ENCODE measurements around the gene NEURL2. TPM values are rescaled to one million over a fixed set of nuclear protein-coding genes. Genes with fewer than 3 reads are reported as not detected.
"Not testable (repeated sequence)": the region's sequence is repeated elsewhere in the genome, so short reads cannot be mapped to it uniquely, and the experiment has no call there.

The NEURL2 gene
- total RNA-seq, 6 experiments from 2014 or later = 1.5 to 2.3 (median 1.9) TPM

DNA sequence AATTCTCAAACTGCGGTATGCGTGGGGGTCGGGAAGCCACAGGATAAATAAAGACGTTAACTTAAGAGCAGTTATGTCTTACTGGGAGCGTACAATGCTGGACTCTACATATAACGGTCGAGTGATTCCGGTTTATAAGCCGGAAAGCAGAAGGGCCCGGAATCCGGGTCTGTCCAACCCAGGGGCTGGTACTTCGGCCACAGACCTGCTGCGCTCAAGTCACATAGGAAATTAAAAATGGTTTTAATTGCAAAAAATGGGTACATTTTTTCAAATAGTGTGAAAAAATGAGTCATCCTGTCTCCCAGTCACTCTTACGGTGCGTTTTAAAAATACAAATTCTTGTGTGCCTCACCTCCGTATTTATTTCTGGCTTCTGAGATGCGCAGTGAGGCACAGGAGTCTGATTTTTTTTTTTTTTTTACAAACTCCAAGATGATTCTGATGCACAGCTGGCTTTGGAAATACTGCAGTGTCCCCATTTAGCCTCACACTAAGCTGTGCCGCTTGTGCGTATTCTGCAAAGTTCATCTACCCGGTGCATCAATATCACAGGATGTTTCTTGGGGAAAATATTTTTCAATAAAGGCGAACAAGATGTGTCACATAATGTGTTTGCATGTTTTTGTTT is 44.5 kb upstream of the NEURL2 start:
- DNase-seq = no peak
- H3K4me1 Mint-ChIP-seq (ENCODE audit: low read depth) = peaks cover 32% of the 10 kb centered on the region
- H3K4me3 Mint-ChIP-seq = peak overlapping the region; percentile 91
- no peaks in the 10 kb centered on the region for H3K9me3 Mint-ChIP-seq
- H3K36me3 Mint-ChIP-seq (ENCODE audit: low read depth) = peaks cover 22% of the 10 kb centered on the region
- TF ChIP-seq, protein P1, sequence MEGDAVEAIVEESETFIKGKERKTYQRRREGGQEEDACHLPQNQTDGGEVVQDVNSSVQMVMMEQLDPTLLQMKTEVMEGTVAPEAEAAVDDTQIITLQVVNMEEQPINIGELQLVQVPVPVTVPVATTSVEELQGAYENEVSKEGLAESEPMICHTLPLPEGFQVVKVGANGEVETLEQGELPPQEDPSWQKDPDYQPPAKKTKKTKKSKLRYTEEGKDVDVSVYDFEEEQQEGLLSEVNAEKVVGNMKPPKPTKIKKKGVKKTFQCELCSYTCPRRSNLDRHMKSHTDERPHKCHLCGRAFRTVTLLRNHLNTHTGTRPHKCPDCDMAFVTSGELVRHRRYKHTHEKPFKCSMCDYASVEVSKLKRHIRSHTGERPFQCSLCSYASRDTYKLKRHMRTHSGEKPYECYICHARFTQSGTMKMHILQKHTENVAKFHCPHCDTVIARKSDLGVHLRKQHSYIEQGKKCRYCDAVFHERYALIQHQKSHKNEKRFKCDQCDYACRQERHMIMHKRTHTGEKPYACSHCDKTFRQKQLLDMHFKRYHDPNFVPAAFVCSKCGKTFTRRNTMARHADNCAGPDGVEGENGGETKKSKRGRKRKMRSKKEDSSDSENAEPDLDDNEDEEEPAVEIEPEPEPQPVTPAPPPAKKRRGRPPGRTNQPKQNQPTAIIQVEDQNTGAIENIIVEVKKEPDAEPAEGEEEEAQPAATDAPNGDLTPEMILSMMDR (IDR thresholded peaks at IDR 0.05) = no peak
- H3K27ac Mint-ChIP-seq = peak overlapping the region; percentile 91
- peaks cover 3% of the 10 kb centered on the region; the same call in 1 of the 2 replicates for H3K27me3 Mint-ChIP-seq (ENCODE audit: insufficient read depth)

DNA sequence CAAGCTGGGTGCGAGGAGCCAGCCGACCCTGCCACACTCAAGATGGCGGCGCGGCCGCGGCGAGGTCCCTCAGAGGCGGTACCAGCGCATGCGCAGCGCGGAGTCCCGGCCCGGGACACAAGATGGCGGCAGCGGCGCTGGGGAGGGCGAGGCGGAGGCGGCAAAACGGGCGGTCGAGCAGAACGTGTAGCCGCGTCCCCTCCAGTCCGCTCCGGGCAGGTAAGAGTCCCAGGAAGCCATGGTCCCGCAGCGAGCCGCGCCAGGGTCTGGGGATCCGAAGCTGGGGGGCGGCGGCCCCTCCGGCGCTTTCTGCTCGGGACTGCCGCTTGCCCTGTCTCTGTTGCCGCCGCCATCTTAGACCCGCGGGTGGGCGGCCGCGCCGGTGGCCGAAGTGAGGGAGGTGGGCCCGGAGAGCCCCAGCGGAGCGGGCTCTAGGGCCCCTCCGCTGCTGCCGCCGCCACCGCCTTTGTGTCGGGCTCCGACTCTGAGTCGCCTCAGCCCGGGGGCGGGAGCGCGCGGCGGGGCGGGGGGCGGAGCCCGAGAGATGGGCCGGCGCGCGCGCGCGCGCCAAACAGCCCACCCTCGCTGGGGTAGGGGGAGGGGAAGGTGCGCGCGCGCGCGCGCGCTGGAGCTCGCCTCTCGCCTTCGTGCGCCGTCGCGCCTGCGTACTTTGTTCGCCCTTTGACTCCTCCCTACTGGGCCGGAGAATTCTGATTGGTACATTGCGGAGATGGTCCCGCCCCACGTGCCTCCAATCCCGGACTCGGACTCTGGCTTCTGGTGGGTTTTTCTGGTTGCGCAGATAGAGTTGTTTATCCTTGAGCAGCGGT is 43.8 kb upstream of the NEURL2 start, which contains the start of gene PCIF1:
TSS of gene PCIF1 (plus strand) at position 98 of the 830 bp plus-strand sequence. CDS start 4,317 bp downstream, outside the sequence.
- TF ChIP-seq, protein P1 (IDR thresholded peaks at IDR 0.05) = peak; percentile 16; the same call in 1 of the 2 replicates
- Mint-ChIP-seq H3K27ac (peak within 1 kb of the TSS; percentile 99), H3K9me3 (no peaks in the 10 kb centered on the region)

DNA sequence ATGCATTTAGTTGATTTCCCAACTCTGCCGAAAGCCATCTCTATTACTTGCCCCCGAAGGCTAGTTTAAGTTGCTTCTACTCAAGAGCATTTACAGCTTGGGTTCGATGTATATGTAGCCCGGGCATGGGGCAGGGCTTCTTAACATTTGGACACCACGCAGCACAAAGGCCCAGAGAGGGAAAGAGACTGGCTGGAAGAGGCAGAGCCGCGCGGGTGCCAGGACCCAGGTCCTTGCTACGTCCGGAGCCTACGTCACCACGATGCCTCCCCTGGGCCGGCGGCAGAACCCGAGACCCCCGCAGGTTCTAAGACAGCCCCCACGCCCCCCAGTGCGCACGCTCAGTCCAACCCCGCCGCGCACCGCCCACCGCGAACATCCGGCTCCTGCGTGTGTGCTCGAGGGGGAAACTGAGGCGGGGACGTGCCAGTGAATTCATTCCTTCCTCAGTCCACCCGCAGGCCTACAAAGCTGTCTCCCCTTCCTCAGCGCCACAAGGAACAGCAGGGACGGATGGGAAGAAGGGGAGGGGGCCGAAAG is 43.1 kb upstream of the NEURL2 start:
- DNase-seq = no peak
- peak overlapping the region; percentile 99 for H3K4me3 Mint-ChIP-seq
- peaks cover 3% of the 10 kb centered on the region; the same call in 1 of the 2 replicates for H3K27me3 Mint-ChIP-seq (ENCODE audit: insufficient read depth)
- peaks cover 15% of the 10 kb centered on the region for H3K36me3 Mint-ChIP-seq (ENCODE audit: low read depth)
- H3K27ac Mint-ChIP-seq = peak overlapping the region; percentile 99
- H3K4me1 Mint-ChIP-seq (ENCODE audit: low read depth) = peaks cover 32% of the 10 kb centered on the region
- no peaks in the 10 kb centered on the region for H3K9me3 Mint-ChIP-seq
- TF ChIP-seq, protein P1 (IDR thresholded peaks at IDR 0.05) = no peak

More for the DNA sequence above, 43.8 kb upstream of the NEURL2 start, which contains the start of gene PCIF1:
- H3K4me1 Mint-ChIP-seq (ENCODE audit: low read depth) = peaks cover 32% of the 10 kb centered on the region
- peak; percentile 96 for DNase-seq
- H3K27me3 Mint-ChIP-seq (ENCODE audit: insufficient read depth) = peaks cover 3% of the 10 kb centered on the region; the same call in 1 of the 2 replicates
- H3K4me3 Mint-ChIP-seq = peak within 1 kb of the TSS; percentile 99
- H3K36me3 Mint-ChIP-seq (ENCODE audit: low read depth) = peaks cover 21% of the 10 kb centered on the region

DNA sequence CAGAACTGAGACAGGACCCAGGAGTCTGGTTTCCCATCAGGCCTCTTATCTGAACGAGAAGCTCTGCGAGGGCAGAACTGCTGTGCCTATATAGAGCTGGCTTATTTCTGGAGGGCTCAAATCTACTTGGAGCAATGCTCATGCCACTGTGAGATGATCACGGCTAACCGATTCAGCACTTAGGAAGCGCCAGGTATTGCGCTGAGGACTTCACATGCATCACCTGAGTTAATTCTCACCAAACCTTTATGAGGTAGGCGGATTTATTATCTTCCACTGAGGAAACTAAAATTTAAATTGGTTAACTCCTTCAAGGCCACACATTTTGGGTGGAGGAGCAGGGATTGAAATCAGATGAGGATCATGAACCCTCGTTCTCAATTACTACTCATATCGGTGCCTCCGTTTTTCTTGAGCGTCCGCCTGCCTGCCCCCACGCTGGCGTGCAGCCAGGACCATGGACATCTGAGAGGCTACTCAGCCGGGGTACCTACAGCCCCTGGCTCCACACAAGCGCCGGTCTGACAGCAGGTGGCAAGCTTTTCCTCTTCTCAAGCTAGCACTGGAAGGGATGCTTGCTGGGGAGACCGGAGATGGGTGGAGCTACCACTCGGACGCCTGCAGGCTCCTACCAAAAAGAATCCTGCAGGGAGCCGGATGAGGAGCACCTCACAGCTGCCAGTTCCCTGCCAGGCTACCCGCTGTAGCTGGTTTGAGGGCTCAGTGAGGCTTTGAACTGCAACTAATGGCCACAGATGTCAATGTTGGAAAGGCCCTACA is 42.4 kb upstream of the NEURL2 start:
- Mint-ChIP-seq H3K27me3 (ENCODE audit: insufficient read depth) (peaks cover 3% of the 10 kb centered on the region; the same call in 1 of the 2 replicates), H3K9me3 (no peaks in the 10 kb centered on the region), H3K4me3 (peak overlapping the region; percentile 99), H3K36me3 (ENCODE audit: low read depth) (peaks cover 14% of the 10 kb centered on the region), H3K27ac (peak overlapping the region; percentile 99), H3K4me1 (ENCODE audit: low read depth) (peaks cover 30% of the 10 kb centered on the region)
- TF ChIP-seq, protein P1 (IDR thresholded peaks at IDR 0.05) = peak; percentile 58
- peak; percentile 79 for DNase-seq

DNA sequence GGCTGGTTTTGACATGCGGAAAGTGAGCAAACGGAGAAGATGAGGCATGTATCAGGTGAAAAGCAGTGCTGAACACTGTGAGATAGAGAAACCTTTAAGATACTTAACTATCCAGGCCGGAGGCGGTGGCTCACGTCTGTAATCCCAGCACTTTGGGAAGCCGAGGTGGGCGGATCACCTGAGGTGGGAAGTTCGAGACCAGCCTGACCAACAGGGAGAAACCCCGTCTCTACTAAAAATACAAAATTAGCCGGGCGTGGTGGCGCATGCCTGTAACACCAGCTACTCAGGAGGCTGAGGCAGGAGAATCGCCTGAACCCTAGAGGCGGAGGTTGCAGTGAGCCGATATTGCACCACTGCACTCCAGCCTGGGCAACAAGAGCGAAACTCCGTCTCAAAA is 40.7 kb upstream of the NEURL2 start:
- H3K27ac Mint-ChIP-seq; H3K27me3 Mint-ChIP-seq (ENCODE audit: insufficient read depth); H3K4me3 Mint-ChIP-seq; DNase-seq; H3K36me3 Mint-ChIP-seq (ENCODE audit: low read depth); H3K9me3 Mint-ChIP-seq: not testable (repeated sequence)
- peaks cover 12% of the 10 kb centered on the region for H3K4me1 Mint-ChIP-seq (ENCODE audit: low read depth)
